ENCODE measurements around the gene GALNT18. TPM values are rescaled to one million over a fixed set of nuclear protein-coding genes. Genes with fewer than 3 reads are reported as not detected.

Gene GALNT18
- total RNA-seq, 1 experiment from 2014 or later = 0.18 TPM

DNA sequence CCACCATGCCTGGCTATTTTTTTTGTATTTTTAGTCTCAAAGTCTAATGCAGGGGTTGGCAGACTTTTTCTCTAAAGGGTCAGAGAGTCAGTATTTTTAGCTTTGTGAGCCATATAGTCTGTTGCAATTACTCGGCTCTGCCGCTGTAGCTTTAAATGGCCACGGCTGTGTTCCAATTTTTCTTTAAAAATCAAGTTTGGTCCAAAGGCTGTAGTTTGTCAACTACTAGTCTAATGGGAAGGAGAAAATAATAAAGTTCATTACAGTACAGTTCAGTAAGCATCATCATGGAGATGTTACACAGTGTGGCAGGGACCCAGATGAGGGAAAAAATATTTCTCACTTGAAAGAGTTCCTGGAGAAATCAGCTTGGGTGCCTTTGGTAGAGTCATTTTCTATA, 376.4 kb downstream of the GALNT18 start:
- no peak for DNase-seq (ENCODE audit: low spot score)

DNA sequence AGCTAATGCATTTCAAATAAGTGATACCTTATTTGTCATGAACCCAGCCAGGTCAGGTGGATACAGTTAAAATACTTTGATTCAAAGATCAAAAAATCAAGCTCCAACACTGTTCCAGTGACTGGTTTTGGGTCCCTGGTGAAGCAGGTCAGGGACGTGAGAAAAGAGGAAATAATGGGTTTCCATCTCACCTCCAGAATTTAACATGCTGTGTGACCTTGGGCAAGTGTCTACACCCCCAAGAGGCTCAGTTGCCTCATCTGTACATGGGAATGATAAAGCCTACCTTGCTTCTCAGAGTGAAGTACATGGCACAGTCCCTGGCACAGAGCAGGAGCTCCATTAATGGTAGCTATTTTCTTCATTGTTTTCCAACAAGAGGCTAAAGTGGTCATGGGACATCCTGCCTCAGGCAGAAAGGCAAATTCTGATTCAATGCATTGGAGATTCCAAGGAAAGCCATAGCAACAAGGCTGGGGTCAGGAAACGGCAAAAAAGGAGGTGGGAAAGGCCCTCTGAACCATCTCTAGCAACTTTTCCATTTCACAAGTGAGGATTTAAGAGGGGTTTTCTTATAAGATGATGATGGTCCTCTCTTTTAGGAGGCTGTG, 377.2 kb downstream of the GALNT18 start:
- no peak for DNase-seq (ENCODE audit: low spot score)

DNA sequence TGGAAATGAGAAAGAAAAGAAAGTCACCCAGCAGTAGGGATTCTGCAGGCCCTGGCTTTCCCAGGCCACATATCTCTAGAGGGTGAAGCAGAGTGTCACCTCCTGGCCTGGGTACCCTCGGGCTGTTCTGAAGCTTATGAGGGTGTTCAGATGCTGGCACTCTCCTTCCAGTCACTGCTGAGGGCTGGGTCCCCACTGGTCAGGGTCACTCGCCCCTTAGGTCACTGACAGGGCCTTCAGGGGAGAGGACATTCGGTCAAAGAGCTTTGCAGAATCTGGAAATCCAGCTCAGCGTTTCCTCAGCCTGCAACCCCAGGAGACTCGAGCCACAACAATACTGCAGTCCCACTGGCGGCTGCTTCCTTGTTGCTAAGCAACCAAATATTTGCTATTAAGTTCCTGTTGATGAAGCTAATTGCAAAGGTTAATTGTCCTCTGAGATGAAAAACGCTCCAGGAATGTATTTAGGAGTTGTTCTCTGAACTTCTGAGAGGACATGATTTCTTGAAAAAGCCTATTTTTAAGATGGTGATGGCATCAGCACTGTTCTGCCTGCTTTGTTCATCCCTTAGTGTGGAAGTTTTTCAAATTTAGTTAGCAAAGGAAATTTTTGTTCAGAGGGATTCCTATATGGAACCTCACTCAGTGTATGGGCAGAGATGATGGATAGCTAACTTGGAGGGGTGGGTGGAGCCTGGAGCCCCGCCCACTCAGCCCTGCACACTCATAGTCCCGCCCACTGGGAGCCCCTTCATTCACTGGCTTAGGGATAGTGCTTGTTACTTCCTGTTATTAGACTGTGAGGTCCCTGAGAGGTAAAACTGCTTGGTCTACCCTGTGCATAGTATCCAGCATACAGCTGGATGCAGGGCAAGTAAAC, 378.0 kb downstream of the GALNT18 start:
- peak; percentile 89 for DNase-seq (ENCODE audit: low spot score)

DNA sequence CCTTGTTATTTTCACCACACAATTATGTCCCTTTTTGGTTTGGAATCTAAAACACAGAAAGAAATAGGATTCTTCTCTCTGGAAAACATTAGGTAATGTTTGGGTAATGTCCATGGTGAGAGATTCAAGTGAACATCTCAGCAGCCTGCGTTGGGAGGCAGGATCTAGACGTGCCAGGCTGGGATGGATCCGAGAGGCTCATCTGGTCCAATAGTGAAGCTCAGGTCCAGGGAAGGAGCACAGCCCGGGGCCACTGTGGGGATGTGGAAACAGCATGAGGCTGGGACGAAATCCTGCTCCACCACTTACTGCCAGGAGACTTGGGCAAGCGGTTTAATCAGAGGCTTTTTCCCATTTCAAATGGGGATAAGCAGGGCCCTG, 378.6 kb downstream of the GALNT18 start:
- DNase-seq (ENCODE audit: low spot score) = no peak

DNA sequence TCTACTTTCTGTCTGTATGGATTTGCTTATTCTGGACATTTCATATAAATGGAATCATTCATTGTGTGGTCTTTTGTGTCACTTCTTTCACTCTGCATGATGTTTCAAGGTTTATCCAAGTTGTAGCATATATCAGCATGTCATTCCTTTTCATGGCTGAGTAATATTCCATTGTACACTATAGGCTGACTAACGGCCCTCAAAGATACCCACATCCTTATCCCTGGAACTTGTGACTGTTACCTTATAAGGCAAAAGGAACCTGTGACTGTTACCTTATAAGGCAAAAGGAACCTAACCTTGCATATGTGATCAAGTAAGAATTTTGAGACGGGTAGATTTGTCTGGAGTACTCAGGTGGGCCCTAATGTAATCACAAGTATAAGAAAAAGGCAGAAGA, 380.5 kb downstream of the GALNT18 start:
- DNase-seq (ENCODE audit: low spot score) = no peak

DNA sequence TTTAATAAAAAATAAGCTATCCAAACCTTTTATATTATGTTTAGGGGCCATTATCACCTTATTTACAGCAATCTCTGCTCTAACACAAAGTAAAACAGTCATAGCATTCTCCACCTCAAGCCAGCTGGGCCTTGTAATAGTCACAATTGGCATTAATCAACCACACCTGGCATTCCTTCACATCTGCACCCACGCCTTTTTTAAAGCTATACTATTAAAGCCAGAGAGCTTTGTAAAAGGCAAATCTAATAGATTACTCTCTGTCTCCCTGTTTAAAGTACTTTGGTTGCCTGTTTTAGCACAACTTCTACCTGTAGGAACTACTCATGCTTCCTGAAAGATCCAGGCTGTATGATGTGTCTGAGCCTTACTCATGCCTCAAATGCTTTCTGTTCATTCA, 381.8 kb downstream of the GALNT18 start:
- DNase-seq (ENCODE audit: low spot score) = no peak

DNA sequence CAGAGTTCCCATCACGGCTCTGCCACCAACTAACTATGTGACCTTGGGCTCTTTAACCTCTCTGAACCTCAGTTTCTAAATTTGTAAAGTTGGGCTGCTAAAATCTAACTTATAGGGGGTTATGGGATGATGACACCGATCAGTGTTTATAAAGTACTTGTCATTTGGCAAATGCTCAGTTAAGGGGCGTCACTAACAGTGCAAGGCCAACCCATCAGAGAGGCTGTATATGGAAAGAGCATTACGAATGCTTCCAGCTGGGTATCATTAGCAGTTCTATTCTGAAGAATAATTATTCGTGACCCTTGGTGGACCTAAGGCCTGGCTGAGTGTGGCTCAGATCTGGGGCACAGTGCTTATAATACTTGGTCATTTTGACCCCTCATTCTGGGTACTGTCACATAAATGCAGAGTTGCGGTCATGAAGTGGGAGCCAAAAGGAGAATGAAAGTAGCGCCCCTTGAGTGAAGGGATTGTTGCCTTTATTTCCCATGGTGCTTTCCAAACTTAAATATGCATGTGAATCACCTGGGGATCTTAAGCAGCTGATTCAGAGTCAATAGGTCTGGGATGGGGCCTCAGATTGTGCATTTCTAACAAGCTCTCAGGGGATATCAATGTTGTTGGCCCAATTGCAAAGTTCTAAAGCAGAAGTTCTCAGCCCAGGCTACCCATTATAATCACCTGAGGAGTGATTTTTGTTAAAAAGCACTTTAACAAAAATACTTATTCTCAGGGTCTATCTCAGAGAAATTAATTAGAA, 384.6 kb downstream of the GALNT18 start:
- DNase-seq (ENCODE audit: low spot score) = no peak

DNA sequence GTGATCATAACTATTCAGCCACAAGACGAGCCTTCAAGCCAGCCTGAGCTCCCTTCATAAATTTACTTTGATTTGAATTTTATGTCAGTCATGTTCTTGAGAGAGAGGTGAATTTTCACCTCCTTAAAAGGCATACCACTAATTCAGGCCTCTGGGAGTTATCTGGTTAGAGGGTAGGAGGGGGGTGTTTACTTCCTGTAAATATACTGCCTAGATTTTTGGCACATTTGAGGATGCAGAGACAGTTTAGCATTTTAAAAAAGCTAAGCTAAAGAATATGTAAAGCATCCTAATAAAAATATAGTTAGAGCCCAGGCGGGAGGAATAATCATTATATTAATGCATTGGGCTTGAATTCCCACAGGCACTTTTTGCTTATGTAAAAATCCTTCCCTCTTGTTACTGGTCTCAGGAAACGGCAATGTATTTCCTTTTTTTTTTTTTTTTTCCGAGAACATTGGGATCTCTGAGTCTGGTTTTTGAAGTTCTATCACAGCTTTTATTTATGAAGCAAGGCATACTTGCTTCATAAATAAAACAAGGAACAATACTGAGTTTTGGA, 385.2 kb downstream of the GALNT18 start:
- DNase-seq (ENCODE audit: low spot score) = no peak

DNA sequence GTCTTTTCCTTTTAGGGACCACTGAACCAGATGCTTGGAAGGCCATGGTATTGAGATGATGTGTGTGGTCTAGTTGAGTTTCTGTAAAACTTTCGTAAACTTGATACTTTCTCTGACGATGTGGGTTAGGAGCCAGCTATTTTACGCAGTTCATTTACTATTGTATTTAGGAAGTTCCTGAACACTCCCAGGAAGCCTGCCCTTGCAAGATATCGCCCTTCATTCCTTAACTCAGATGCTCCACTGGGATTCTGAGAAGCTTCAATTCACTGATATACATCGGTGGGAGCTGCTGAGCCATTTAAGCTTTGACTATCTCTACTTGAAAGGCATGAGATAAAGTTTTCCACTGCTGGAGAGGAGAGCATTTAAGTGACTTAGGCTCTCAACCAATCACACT, 390.0 kb downstream of the GALNT18 start:
- DNase-seq (ENCODE audit: low spot score) = no peak

DNA sequence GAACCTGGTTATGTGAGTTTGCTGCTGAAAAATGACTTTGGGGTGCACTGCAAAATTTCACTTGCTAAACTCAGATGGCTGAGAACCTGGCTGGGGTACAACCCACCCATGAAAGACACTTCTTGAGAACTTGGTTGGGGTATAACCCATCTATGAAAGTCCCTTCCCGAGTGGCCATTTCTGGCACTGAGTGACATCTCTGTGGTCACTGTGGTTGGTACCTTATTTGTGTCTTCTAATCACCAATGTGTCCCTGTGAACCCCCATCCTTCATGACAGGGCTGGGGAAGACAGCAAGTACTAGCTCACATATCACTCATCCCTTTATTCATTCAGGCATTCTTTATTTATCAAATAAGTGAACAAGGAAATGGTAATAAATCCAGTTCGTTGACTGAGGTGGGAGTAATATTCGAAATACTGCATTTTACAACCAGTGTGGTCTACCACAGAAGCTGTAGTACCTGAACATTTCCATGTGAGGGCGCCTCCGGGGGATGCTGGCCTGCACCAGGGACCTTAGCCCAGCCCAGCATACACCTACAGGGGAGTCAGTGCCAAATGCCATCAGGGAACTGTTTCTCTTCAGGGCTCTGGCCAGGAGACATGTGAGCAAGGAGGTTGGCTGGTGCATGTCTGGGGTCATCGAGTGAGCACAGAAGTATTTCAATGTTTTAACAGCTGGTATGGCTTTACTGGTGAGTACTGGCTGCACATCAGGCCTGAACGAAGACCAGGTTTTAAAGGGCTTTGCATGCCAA, 390.8 kb downstream of the GALNT18 start:
- peak; percentile 48 for DNase-seq (ENCODE audit: low spot score)

DNA sequence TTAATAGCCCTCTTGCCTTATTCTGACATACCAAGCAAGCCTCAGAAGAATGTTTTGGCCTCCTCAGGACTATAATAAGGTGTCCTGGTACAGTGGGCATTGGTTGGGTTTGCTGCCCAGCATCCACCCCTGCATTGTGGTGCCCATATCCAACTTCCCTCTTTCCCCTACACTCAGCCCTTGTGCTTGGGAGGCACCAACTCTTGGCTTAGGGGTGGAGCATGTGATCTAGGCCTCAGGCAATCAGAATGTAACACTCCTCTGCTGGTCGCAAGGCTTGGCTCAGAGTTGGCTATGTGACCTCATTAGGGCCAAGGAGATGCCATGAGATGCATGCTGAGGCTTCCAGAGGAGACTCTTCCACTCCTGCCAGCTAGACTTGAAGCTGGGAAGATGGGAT, 391.7 kb downstream of the GALNT18 start:
- no peak for DNase-seq (ENCODE audit: low spot score)

DNA sequence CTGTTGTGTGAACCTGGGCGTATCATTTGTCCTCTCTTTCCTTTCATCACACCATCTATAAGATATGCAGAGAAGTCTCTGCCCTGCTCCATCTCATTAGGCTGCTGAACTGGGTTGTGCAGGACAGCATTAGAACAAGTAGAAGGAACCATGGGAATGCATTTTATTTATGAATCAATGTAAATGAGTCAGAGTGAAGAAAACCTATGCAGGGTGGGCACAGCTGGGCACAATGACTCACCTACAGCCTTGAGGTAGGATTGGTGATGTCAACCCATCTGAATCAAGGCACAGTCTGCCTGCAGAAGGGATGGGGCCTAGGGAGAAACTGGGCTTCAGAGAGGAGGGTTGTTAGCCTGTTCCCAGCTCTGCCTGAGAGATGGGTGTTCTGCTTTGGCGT, 392.2 kb downstream of the GALNT18 start:
- DNase-seq (ENCODE audit: low spot score) = no peak

DNA sequence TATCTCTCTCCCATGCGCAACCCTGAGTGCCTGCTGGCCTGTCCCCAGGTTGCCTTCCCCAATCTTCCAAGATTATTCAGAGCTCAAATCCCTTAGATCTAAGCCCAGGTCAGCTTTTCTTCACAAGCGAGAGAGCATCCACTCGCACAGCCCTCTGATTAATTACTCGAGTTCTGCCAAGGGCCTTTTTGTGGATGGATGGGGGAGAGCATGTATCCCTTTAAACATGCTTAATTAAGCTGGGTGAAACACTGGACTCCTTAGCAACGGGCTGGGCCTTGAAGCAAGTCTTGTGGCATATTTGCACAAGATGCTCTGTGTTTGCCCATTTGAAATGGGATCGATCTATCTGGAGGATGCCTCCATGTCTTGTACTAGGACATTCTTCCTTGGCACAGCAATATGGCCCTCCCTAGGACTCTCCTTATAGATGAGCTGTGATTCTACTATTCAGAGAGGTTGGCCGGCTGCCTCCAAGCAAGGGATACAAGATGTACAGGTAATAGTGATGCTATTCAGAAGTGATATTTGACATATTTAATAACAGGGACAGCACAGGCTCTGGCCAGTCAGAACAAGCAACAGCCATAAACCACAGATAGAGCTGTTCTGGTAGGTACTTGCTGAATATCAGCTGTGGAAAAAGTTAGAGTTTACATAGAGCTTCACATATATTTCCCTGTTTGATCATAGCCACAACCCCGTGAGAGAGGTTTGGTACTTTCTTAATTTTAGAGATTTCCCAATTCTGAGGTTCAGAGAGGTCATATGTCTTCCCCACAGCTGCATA, 394.3 kb downstream of the GALNT18 start:
- DNase-seq (ENCODE audit: low spot score) = no peak

Small RNAs within 50 kb of the gene (small RNA-seq; reads per million reads assigned to genes)
- not detected for gene MIR4299

Other genes with a start within 250 kb of the GALNT18 start
- gene USP47, start 220.0 kb upstream of the GALNT18 start, total RNA-seq (2014; rRNA removed; shearing (Covaris generic)) = 26.9 and 29.0 TPM in 2 replicates